ENCODE data around the gene QSOX2. TPM values are rescaled to one million over a fixed set of nuclear protein-coding genes. Genes with fewer than 3 reads are reported as not detected.

Gene QSOX2
- total RNA-seq, 4 donors from 2014 or later = 5.1 to 23.9 (median 7.4) TPM

DNA sequence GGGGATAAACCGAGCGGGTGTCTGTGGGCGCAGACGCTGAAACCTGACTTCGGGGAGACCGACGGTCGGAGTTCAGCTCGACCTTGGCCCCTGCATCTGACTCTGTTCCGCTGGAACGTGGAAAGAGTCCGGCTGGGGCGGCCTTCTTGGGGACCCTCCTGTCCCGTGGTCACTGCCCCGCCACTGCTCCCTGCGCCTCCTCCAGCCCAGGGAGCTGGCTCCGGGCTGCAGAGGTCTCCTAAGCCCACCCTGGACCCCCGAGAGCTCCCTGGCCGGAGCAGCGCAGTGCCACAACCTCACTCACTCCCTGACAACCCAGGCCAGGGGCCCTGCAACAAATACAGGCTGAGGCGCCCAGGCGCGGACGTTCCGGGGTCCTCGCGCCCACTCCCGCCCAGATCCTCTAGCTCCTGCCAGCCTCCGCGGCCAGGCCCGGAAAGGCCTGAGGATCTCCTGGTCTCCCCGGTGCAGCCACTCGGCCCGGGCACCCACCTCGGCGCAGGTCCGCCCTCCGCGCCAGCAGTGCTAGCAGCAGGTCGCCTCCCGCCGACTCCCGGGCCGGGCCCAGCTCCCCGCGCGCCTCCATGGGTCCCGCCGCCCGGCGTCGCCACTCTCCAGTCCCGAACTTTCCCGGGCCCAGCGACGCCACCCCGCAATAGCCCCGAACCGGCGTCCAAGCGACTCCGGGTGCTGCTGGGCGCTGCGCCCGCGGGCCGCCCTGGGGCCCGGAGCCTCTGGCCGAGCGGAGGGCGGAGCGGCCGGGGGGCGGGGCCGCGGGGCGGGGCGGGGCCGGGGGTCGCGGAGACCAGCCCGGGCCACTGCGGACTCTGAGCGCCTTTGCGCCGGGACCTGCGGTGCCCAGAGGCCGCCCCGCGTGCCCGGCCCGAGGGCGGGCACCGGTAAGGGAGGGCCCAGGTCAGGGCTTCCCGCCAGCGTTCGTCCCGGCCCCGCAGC is 42.9 kb downstream of the QSOX2 start:
- no peak for DNase-seq
- Histone ChIP-seq H3K27ac (no peak overlapping the region), H3K4me1 (peaks cover 0 to 9% (median 4%) of the 10 kb centered on the region in 4 donors), H3K9me3 (no peaks in the 10 kb centered on the region), H3K4me3 (no peak overlapping the region), H3K27me3 (peaks cover 0 to 66% of the 10 kb centered on the region in 2 donors), H3K36me3 (no peaks in the 10 kb centered on the region)
- TF ChIP-seq POLR2A (IDR thresholded peaks at IDR 0.05) = no peak
- TF ChIP-seq, protein P1, sequence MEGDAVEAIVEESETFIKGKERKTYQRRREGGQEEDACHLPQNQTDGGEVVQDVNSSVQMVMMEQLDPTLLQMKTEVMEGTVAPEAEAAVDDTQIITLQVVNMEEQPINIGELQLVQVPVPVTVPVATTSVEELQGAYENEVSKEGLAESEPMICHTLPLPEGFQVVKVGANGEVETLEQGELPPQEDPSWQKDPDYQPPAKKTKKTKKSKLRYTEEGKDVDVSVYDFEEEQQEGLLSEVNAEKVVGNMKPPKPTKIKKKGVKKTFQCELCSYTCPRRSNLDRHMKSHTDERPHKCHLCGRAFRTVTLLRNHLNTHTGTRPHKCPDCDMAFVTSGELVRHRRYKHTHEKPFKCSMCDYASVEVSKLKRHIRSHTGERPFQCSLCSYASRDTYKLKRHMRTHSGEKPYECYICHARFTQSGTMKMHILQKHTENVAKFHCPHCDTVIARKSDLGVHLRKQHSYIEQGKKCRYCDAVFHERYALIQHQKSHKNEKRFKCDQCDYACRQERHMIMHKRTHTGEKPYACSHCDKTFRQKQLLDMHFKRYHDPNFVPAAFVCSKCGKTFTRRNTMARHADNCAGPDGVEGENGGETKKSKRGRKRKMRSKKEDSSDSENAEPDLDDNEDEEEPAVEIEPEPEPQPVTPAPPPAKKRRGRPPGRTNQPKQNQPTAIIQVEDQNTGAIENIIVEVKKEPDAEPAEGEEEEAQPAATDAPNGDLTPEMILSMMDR (IDR thresholded peaks at IDR 0.05) = no peak

DNA sequence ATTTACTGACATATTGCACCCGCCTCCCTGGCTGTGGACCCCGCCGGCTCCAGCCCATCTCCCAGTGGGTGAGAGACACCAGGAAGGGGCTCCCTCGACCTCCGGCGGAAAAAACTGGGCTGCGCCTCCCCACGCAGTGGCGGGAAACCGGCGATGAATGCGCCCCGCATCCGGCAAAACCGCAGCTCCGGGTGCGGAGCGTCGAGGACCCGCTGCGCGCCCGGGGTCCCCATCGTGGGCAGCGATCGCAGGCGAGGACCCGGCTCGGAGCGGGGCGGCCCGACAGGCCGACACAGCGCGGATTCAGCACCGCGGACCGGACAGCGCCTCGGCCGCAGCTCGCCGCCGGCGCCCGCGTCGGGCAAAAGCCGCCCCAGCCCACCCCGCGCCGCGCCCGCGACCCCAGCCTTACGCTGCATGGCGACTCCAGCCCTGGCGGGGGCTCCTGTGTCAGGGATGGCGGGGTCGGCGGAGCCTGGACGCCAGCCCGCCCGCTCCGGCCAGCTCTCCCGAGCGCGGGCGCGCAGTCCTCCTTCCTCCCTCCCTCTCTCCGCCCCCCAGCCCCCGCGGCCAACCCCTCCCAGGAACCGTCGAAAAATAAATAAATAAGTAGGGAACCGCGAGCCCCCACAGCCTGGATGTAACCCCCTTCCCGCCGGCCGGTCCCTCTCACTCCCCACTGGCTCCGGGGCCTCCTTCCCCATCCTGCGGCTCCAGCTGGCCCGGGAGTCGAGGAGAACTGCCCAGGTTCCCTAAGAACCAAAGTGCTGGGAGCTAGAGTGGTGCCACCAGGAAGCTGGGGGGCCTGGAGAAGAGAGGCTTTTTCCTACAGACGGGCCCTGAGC is 43.8 kb downstream of the QSOX2 start:
- DNase-seq = no peak
- Histone ChIP-seq H3K27ac (no peak overlapping the region), H3K4me3 (no peak overlapping the region), H3K4me1 (peaks cover 0 to 9% (median 4%) of the 10 kb centered on the region in 4 donors), H3K27me3 (peaks cover 0 to 75% of the 10 kb centered on the region in 2 donors), H3K9me3 (no peaks in the 10 kb centered on the region), H3K36me3 (no peaks in the 10 kb centered on the region)
- TF ChIP-seq, protein P1 (IDR thresholded peaks at IDR 0.05) = no peak
- TF ChIP-seq POLR2A (IDR thresholded peaks at IDR 0.05) = no peak

DNA sequence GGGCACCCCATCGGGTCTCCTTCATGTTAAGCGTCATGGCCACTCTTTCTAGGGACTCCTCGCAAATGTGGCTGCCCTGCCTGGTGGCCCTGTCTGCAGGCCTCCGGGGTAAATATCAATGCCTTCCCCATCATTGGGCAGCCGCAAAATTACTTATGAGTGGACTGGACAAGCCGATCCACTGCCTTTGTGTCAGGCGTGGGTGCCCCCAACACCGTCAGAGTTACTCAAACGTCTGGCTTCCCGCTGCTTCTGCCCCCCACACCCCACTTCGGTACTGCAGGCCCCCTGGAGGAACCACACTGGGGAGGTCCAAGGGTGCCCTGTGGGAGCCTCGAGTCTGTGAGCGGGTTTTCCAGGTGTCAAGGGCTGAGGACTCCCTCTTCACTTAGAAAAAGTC is 44.4 kb downstream of the QSOX2 start:
- Histone ChIP-seq H3K4me1 (peaks cover 0 to 9% (median 4%) of the 10 kb centered on the region in 4 donors), H3K4me3 (no peak overlapping the region), H3K36me3 (no peaks in the 10 kb centered on the region), H3K9me3 (no peaks in the 10 kb centered on the region), H3K27me3 (peaks cover 0 to 80% of the 10 kb centered on the region in 2 donors), H3K27ac (no peak overlapping the region)
- TF ChIP-seq POLR2A (IDR thresholded peaks at IDR 0.05) = no peak
- TF ChIP-seq, protein P1 (IDR thresholded peaks at IDR 0.05) = no peak
- DNase-seq = no peak

DNA sequence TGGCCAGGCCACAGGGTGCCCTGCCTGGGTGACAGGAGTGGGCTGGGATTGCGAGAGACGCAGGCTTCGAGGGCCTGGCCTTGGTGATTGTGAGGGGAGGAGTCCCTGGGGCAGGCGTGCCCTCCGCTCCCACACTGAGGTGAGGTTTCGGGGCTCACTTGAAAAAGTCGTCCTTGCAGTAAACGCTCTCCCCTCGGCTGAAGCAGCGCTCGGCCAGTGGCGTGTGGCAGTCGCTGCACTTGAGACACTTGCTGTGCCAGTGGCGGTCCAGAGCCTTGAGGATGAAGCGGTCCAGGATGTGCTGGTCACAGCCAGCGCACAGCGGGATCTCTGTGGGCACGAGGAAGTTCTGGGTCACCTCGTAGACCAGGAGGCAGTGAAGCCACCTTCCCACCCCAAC is 45.2 kb downstream of the QSOX2 start:
- Histone ChIP-seq H3K27me3 (peaks cover 0 to 81% of the 10 kb centered on the region in 2 donors), H3K27ac (no peak overlapping the region), H3K9me3 (no peaks in the 10 kb centered on the region), H3K4me1 (peaks cover 0 to 9% (median 4%) of the 10 kb centered on the region in 4 donors), H3K36me3 (no peaks in the 10 kb centered on the region), H3K4me3 (no peak overlapping the region)
- TF ChIP-seq, protein P1 (IDR thresholded peaks at IDR 0.05) = no peak
- TF ChIP-seq POLR2A (IDR thresholded peaks at IDR 0.05) = no peak
- DNase-seq = no peak

DNA sequence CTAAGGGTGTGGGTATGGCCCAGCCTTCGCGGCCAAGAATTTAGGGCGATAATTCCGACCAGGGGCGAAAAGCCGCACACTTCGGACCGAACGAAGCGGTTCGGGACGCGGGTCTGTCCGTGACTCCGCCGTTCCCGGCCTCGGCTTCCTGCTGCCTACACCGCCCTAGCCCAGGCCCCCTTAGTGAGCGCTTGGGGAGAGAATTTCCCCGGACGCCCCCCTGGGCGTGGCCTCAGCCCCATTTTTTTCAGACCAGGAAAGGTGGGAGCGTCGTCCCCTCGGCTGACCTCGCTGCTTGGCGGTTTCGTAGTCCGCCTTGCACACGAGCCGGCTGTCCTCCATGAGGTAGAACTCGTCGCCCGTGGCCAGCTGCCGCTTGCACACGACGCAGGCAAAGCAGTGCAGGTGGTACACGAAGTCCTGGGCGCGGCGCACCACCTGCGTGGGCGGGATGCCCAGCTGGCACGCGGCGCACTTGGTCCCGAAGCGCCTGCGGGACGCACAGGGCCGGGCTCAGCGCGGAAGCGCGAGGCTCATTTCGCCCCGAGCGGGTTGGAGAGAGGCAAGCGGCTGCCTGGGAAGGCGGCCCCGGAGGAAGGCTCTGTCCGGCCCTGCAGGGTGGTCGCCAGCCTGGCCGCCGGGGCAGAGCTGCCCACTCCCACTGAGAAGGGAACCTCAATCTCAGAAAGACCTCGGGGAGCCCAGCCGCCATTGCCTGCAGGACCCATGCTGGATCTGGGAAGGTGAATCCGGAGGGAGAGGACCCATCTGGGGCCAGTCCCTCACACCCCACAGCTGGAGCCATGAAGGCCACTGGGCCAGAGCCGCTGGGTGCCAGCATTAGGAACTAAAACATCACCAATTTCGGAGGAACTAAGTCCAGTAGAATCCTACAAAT is 46.0 kb downstream of the QSOX2 start:
- TF ChIP-seq, protein P1 (IDR thresholded peaks at IDR 0.05) = no peak
- no peak for TF ChIP-seq POLR2A (IDR thresholded peaks at IDR 0.05)
- Histone ChIP-seq H3K9me3 (no peaks in the 10 kb centered on the region), H3K27me3 (peaks cover 0 to 83% of the 10 kb centered on the region in 2 donors), H3K27ac (no peak overlapping the region), H3K4me1 (peaks cover 0 to 9% (median 4%) of the 10 kb centered on the region in 4 donors), H3K4me3 (no peak overlapping the region), H3K36me3 (no peaks in the 10 kb centered on the region)
- DNase-seq = no peak

Measured in Peyer's patch (tissue), 4 donors.